Gastroesophageal sphincter (tissue), 3 donors: Measurements from ENCODE around the gene AP2A2.

Source experiments
- EP300 ChIP-seq: sonication (generic); formaldehyde crosslinking; IDR thresholded peaks from one replicate; pipeline ENCODE4 v1.6.1; 2017; ENCODE audit warnings: antibody characterized with exemption, mild to moderate bottlenecking
- POLR2A ChIP-seq, 2 donors: fragments of 450-650 bp; IDR thresholded peaks; one replicate each; pipeline ENCODE4 v1.6.1; 2017; ENCODE audit warnings: antibody characterized with exemption in 2 of 2, mild to moderate bottlenecking in 2 of 2, moderate library complexity in 1 of 2
- POLR2AphosphoS5 ChIP-seq: sonication (generic); formaldehyde crosslinking; IDR thresholded peaks from one replicate; pipeline ENCODE4 v1.6.1; 2017; ENCODE audit warnings: antibody characterized with exemption
- TF ChIP-seq, protein P1 (sequence below), 4 experiments: fragments of 200-600 bp in 2 of 4; fragments of 450-650 bp in 2 of 4; sonication (generic) in 1 of 4; IDR thresholded peaks; one replicate each; pipeline ENCODE4 v1.5.1; 2017 to 2019; ENCODE audit warnings: antibody characterized with exemption in 4 of 4, mild to moderate bottlenecking in 2 of 4, moderate library complexity in 2 of 4

DNA sequence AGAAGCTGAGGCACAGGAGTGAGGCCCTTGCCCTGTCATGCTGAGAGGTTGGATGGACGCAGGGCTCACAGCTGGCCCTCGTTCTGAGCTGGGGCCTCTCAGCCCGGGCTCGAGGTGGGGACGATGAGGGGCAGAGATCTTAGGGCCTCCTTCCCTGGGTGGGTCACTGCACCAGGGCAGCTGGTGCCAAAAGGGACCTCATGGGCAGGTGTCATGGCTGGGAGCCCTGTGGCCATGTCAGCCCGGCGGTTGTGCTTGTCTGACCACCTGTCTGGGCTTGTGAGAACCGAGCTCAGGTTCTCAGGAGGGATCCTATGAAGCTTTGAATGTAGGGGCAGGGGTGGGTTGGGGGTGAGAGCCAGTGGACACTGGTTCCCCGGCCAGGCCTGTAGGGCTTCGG lies 112.7 kb downstream of the AP2A2 start:
- TF ChIP-seq POLR2A (IDR thresholded peaks at IDR 0.05), result no peak
- TF ChIP-seq, protein P1, sequence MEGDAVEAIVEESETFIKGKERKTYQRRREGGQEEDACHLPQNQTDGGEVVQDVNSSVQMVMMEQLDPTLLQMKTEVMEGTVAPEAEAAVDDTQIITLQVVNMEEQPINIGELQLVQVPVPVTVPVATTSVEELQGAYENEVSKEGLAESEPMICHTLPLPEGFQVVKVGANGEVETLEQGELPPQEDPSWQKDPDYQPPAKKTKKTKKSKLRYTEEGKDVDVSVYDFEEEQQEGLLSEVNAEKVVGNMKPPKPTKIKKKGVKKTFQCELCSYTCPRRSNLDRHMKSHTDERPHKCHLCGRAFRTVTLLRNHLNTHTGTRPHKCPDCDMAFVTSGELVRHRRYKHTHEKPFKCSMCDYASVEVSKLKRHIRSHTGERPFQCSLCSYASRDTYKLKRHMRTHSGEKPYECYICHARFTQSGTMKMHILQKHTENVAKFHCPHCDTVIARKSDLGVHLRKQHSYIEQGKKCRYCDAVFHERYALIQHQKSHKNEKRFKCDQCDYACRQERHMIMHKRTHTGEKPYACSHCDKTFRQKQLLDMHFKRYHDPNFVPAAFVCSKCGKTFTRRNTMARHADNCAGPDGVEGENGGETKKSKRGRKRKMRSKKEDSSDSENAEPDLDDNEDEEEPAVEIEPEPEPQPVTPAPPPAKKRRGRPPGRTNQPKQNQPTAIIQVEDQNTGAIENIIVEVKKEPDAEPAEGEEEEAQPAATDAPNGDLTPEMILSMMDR (IDR thresholded peaks at IDR 0.05), result no peak
- TF ChIP-seq POLR2AphosphoS5, result no peak
- TF ChIP-seq EP300, result no peak
